GM18519 (cell line): ENCODE results near the gene AGBL5.
A peak's percentile ranks its signal among the peaks of the same experiment; 100 is the strongest.

Experiments used
- ATAC-seq: cut with Tn5 transposase; IDR thresholded peaks from one replicate; pipeline ENCODE4 v1.9.1; 2021; ENCODE audit warnings: mild to moderate bottlenecking, moderate library complexity; ENCODE audit not compliant: unreplicated experiment, low FRiP score

AGBL5 gene

DNA sequence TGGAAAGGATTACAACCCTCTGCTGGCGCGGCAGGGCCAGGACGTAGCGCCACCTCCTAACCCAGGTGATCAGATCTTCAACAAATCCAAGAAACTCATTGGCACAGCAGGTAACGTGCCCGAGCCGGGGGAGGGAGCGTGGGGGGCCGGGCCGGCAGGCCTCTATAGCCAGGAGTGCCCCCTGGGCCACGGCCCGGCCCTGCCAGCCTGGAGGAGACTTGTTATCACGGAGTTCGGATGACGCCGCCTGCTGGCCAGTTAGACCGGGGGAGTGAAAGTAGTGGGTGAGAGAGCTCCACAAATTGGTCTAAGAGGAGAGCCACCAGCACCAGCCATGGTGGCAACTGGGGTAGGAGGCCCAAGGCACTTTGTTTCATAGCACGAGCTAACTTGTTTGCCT lies 27.3 kb upstream of the AGBL5 start:
- no peak for ATAC-seq

DNA sequence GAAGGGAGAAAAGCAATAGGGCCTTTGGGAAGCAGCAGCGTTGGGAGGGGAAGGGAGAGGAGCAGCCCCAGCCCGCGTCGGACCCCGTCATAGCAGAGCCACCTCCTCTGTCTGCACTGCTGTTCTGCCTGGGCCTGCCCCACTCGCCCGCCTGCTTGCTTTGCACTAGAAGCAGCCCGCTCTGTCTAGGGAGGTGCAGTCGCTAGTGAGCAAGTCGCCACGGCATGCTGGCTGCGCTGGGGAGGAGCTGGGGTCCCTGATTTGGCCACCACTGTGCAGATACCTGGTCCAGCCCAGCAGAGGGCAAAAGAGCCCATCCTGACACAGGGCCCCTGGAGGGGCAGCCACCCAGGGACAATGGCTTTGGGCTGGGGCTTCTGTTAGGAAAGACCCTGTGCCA lies 26.7 kb upstream of the AGBL5 start:
- ATAC-seq = no peak

DNA sequence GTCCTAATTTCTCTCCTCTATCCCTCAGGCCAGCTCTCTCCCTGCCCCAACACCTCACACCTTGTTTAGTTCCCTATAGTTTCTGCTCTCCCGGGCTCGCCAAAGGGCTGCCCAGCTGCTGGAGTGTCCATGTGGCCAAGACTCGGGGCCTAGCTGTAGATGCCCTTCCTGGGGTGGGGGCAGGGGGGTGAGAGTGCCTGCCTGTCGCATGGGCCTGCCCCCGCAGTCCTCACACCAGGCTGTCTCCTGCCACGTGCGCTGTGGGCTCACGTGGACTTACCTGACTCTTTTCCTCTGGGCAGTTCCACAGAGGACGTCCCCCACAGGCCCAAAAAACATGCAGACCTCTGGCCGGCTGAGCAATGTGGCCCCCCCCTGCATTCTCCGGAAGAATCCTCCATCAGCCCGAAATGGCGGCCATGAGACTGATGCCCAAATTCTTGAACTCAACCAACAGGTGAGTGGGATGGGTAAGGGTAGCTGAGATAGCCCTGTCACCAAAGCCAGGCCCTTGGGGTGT lies 26.1 kb upstream of the AGBL5 start:
- no peak for ATAC-seq

DNA sequence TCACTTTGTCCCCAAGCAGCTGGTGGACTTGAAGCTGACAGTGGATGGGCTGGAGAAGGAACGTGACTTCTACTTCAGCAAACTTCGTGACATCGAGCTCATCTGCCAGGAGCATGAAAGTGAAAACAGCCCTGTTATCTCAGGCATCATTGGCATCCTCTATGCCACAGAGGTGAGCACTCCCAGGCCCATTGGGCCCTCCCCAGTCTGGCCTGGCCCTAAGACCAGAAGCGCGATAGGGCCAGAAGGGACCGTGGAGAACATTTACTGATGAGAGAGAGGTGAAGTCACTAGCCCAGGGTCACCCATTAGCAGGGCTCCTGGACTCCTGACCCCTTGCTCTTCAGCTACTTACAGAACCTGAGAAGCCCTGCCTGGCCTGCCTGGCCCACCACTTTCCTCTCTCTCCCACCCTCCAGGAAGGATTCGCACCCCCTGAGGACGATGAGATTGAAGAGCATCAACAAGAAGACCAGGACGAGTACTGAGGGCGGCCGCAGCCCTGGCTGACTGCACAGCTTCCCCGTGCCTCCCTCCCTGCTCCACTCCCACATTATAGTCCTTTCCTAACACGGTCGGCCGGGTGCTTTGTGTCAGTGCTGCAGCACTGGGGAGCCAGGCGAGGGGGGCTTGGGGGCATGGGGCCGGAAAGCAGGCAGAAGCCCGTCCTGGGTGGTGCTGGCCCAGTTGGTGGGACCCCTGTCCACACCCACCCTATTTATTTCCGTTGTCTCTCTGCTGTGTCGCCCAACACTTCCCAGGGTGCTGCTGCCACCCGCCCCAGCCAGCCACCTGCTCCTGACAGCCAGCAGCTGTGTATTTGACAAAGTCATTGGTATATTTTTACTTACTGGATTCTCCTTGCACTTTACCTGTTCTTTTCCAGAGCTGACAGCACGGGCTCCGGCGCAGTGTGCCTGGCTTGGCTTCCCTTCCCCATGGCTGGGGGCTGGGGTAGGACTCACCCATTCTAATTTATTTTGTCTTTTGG lies 25.3 kb upstream of the AGBL5 start:
- no peak for ATAC-seq

DNA sequence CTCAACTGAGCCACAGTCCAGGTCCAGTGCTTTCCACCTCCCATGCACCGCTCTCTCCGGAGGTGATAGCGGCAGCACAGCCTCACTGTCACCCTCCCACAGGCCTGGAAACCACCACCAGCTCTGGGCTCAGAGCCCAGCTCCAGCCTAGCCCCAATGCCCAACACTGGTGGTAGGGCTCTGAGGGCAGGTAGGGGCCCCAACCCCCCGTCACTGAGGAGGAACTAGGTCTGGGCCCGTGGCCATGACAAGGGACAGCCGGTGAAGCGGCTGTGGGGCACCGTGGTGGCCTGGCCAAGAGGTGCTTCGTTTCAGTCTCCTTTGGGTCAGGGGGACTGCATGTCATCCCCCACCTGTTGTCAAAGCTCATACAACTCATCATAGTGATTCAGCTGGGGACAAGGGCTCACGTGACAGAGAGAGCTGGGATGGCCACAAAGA lies 24.2 kb upstream of the AGBL5 start:
- ATAC-seq = no peak

DNA sequence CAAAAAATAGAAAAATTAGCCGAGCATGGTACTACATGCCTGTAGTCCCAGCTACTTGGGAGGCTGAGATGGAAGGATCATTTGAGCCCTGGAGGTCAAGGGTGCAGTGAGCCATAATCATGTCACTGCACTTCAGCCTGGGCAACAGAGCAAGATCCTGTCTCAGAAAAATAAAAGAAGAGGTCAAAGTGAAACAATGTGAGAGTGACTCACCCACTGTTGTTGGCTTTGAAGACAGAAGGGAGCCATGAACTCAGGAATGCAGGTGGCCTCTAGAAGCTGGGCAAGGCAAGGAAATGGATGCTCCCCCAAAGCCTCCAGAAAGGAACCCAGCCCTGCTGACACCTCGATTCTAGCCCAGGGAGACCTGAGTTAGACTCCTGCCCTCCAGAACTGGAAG lies 22.4 kb upstream of the AGBL5 start:
- no peak for ATAC-seq

DNA sequence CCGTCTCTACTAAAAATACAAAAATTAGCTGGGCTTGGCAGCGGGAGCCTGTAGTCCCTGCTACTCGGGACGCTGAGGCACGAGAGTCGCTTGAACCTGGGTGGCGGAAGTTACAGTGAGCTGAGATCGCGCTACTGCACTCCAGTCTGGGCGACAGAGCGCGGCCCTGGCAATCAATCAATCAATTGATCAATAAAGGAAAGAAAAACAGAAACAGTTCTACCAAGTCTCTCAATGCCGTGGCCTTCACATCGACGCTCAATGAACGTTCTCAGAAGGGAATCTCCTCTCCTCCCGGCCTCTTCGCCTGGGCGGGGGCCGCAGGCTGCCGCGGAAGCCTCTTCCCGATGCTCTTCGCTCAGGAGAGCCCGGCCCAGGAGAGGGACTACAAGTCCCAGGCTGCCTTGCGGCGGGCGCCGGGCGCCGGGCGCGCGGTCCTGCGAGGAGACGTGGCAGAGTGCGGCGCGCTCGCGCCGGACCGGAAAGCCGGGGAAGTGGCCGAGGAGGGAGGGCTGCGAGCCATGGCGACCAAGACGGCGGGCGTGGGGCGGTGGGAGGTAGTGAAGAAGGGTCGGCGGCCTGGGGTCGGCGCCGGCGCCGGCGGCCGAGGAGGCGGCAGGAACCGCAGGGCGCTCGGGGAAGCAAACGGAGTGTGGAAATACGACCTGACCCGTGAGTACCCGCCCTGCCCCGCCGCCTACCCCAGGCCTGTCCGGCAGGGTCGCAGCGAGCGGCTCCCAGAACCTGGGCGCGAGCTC lies 18.8 kb upstream of the AGBL5 start, which contains the start of gene TMEM214:
Gene TMEM214 (plus strand): TSS at position 471 of the 758 bp plus-strand sequence. CDS start 51 bp downstream, at position 522.
- ATAC-seq = peak; percentile 75

DNA sequence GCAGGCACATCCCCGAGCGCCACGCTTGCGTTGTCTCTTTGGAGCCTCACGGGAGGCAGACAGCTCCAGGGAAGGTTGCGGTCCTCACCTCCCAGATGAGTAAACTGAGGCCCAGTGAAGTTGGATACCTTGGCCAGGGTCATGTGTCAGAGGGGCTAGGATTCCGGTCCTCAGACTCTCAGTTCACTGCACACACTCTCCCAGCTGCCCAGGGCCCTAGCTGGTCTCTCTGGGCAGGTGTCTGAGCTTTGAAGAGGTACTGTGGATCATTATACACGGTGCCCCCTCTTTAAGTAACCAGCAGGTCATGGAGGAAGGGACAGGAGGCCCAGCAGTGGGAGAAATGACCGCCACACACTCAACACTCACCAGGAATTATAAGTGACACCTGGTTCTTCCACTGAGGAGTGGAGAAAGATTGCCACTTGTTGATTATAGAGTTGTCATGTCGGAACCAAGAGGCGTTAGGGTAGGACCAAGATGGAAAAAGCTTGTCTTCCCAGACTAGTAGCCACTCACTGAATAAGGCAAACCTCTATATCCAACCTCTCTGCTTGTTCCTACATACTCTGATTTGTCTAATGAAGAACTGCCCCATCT lies 18.1 kb upstream of the AGBL5 start:
- ATAC-seq = no peak

DNA sequence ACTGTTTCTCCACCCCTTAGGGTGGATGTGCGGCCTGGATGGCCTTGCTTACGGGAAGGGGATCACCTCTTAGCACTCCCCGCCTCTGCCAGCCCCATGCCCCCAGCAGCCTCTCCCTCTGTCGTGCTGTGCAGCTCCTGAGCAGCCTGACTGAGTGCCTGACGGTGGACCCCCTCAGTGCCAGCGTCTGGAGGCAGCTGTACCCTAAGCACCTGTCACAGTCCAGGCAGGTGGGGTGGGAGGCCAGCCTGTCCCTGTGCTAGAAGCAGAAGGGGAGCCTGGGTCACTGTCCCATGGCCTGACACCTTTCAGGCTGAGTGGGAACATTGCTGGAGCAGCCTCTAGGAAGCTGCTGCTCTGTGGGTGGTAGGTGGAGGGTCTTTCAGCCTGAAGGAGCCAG lies 13.5 kb upstream of the AGBL5 start:
- ATAC-seq = no peak

DNA sequence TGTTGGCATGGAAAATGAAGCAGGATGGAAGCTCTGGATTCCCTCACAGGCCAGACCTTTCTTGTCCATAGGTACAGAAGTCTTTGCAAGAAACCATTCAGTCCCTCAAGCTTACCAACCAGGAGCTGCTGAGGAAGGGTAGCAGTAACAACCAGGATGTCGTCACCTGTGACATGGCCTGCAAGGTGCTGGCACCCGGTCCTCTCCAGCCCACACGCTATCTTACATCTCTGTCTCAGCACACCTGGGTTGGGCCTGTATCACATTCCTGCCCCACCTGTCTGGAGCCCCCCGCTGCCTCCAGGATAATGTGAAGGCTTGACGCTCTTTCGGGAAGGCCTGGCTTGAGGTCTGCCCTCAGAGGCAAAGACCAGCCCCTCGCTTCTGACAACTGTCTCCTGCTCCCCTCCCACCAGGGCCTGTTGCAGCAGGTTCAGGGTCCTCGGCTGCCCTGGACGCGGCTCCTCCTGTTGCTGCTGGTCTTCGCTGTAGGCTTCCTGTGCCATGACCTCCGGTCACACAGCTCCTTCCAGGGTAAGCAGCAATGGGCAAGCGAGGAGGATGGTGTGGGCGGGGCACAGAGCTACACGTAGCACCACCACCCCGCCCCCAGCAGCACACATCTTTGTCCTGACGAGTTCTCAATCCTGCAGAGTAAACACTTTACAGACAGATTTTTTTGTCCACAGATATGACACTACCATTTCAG lies 12.7 kb upstream of the AGBL5 start:
- no peak for ATAC-seq

DNA sequence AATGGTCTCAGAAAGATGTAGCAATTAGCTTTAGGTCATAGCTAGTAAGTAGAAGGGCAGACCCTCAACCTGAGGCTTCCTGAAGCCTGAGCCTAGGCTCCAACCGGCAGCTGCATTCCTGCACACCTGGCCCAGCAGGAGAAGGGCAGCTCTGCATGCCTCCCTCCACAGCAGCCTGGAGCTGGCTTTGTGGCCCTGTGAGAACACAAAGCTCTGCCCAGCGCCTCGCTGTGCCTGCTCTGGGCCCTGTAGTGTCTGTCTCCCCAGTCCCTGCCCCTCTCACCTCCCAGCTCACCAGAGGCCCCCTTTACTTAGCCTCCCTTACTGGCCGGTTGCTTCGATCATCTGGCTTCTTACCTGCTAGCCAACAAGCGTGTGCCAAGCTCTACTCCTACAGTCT lies 12.0 kb upstream of the AGBL5 start:
- no peak for ATAC-seq

DNA sequence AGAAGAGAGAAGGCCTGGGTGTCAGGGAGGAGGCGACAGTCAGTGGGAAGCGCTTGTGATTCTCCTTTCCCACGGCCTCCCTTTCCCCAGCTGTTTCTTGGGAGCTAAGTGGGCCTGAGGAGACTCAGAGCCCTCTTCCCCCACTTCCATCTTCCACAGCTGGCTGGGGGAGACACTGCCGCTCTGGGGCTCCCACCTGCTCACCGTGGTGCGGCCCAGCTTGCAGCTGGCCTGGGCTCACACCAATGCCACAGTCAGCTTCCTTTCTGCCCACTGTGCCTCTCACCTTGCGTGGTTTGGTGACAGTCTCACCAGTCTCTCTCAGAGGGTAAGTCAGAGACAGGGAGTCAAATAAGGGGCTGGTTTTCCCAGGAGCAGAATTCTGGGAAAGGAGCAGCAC lies 11.6 kb upstream of the AGBL5 start:
- no peak for ATAC-seq

DNA sequence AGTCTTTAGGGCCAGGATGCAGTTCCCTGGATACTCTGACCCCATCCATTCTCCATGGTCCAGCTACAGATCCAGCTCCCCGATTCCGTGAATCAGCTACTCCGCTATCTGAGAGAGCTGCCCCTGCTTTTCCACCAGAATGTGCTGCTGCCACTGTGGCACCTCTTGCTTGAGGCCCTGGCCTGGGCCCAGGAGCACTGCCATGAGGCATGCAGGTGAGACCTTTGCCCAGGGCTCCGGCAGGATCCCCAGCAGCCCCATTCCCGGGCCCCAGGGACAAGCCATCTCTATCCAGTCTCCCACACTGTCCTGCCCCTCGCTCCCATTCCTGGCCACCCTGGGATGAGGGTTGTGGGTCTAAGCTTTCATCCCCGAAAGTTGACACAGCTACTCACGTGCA lies 11.2 kb upstream of the AGBL5 start:
- no peak for ATAC-seq

DNA sequence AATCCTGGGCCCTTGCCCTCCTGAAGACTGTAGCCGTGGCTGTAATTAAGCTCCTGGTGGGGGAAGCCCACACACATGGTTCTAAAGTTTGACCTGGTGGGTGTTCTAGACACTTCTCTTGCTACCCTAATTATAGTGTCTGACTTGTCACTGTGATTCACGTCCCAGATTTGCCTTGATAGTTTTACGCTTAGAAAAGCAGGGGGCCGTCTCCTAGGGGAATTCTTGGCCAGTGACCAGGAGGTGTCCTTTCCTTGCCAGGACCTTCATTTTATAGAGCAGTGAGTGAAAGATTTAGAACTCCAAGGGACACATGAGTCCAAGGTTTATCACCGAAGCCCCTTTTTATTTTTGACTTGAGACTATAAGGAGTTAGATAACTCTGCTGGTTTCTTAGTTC lies 9.7 kb upstream of the AGBL5 start:
- no peak for ATAC-seq

DNA sequence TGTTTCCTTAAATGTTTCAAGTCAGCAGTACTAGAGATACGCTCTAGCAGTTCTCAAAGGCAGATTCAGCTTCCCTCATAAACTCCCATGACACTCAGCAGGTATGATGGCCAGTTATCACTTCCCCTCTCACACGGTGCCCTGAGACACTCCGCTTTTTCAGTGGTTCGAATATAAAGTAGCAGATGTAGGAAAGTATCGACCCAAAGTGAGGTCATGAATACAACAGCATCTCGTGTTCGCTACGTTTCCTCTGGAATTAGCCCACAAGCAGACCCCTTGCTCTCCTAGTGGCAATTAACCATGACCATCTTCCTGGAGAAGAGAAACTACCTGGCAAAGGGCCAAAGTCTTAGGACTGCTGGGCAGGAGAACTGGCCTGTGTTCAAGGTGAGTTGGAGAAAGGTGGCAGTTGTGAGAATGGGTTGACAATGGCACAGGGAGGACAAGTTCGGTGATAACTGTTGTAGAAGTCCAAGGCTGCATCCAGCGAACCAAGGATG lies 9.3 kb upstream of the AGBL5 start:
- no peak for ATAC-seq

DNA sequence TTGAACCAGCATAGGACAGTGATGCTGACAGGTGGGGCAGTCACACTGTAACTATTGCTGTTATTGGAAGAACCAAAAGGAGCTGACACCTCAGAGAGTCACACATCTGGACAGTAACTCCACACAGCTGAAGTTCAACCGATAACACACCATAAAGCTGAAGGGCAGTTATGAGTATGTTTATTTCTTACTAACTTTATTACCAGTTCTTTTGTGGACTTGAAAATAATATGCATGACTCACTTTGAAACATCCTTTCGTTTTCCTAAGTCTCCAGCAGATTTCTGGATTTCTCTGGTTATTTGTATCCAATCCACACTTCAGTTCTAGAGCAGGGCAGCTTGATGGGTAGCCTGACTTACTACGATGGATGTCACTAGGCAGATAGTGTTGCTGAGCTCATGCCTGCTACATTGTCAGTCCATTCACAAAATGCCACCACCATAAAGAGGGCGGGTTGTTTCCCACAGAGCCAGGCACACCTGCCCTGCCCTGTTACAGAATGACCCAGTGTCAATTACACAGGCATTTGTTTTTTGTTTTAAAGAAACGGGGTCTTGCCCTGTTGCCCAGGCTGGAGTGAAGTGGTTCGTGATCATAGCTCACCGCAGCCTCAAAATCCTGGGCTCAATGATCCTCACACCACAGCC lies 8.4 kb upstream of the AGBL5 start:
- ATAC-seq = no peak

DNA sequence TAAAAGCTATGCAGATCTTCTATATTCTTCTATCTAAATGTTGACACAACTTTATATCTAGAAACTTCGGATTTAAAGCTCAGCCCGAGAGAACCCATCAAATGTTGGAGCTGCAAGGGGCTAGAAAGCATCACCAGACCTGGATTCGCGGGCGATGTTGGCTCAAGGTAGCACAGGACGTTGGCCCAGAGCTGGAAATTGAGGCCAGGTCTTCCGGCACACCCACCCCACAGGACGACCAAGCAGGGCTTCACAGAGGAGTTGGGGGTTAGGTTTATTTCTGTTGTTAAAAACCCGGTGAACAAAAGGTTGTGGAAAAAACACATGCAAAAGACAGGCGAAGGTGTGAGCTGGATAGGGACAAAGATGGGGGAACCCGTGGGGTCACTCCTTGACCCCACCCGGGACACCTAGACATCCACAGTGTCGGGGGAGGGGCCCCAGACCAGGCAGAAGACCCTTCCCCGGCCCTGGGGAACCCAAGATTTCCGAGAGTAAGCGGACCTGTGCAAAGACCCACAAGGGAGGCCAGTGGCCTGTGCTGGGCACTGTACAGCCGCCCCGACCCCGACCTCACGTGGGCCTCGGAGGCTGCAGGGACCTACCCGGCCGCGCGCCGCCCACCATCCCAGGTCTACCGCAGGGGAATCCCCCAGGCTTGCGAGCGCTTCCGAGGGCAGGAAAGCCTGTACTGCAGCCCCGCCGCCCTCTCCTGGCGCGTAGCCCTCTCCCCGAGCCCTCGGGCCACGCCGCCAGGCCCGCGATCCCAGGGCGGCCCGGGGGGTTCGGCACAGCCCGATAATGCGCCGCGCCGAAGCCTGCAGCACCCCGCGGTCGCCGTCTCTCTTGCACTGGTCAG lies 1.8 kb upstream of the AGBL5 start:
- no peak for ATAC-seq

DNA sequence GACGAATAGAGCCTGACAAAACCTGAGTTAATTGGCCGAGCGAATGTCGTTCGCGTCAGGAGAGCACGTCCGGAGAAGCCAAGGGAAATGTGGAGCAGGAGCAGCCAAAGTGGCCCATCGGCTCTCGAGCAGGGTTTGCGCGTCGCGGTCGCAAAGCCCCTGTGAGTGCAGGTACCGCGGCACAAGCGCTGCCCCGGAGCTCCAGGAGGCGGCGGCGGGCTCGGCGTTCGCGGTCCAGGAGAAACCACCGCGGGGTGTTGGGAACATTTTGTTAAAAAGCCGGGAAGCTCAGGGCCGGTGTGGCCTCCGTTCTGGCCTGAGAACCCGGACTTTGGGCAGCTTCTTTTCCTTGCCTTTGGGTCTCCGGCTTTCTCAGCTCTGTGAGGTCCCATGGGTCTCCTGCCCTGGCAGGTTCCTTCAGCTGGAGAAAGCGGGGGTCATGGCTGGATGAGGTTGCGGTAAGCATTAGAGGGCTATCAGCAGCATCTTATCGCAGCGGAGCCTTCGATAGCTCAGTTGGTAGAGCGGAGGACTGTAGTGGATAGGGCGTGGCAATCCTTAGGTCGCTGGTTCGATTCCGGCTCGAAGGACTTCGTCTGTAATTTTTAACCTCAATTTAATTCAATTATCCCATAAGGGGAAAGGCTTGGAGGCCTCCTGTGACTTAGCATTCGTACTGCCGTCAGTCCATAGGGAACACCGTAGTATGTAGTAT lies 1.0 kb upstream of the AGBL5 start:
- ATAC-seq = peak; percentile 34
